IMR-90 (cell line): ENCODE data around the gene CACNA1D. TPM values are rescaled to one million over a fixed set of nuclear protein-coding genes. Genes with fewer than 3 reads are reported as not detected.
A peak's percentile ranks its signal among the peaks of the same experiment; 100 is the strongest.

Source experiments
- ATAC-seq: fragments of 200-7000 bp; cut with Tn5 transposase; 2 replicates; pipeline ENCODE4 v1.9.1; 2020; ENCODE audit warnings: low read depth, mild to moderate bottlenecking, moderate library complexity
- BruUV-seq: library from RNA; stranded (reverse); fragments of 400-500 nt; replicated peaks from 2 replicates; lab custom pipeline; 2021; lab: Mats Ljungman, UMichigan
- CTCF ChIA-PET: fragments of 300-600 bp; formaldehyde crosslinking; extraction: SDS; loops from one replicate; lab custom pipeline; 2021; ENCODE audit warnings: antibody characterized with exemption; lab: Yijun Ruan, JAX
- POLR2A ChIA-PET: fragments of 300-600 bp; sonication (Branson Sonifier 250); formaldehyde crosslinking; loops from one replicate; lab custom pipeline; 2022; ENCODE audit warnings: antibody characterized with exemption; ENCODE audit not compliant: unreplicated experiment; lab: Charles Lee
- DNase-seq: peaks from one replicate; pipeline ENCODE4 v3.0.0; 2013
- H2AFZ ChIP-seq: replicated peaks from 2 replicates; pipeline ENCODE3; 2013; ENCODE audit warnings: low read length, mild to moderate bottlenecking; ENCODE audit not compliant: poor library complexity
- H2AK5ac ChIP-seq: 2 replicates; pipeline ENCODE4 v1.6.1; 2013; ENCODE audit warnings: low read depth, low read length, inconsistent platforms
- H2AK9ac ChIP-seq: replicated peaks from 2 replicates; pipeline ENCODE3; 2013; ENCODE audit warnings: mild to moderate bottlenecking, low read depth, low read length, moderate library complexity; ENCODE audit not compliant: poor library complexity
- H2BK120ac ChIP-seq: 2 replicates; pipeline ENCODE4 v1.6.1; 2013; ENCODE audit warnings: low read depth, low read length, inconsistent platforms
- H2BK15ac ChIP-seq: 3 replicates; pipeline ENCODE4 v1.6.1; 2013; ENCODE audit warnings: low read depth, low read length, inconsistent platforms
- H2BK20ac ChIP-seq: 2 replicates; pipeline ENCODE4 v1.6.1; 2013; ENCODE audit warnings: low read depth, mild to moderate bottlenecking, inconsistent platforms, low read length, moderate library complexity
- H2BK5ac ChIP-seq: 2 replicates; pipeline ENCODE4 v1.6.1; 2013; ENCODE audit warnings: mild to moderate bottlenecking, low read depth, low read length, inconsistent platforms; ENCODE audit not compliant: poor library complexity, severe bottlenecking
- H3K14ac ChIP-seq: replicated peaks from 2 replicates; pipeline ENCODE4 v1.6.1; 2013; ENCODE audit warnings: low read depth, low read length, inconsistent platforms
- H3K18ac ChIP-seq: 2 replicates; pipeline ENCODE4 v1.6.1; 2013; ENCODE audit warnings: low read depth, low read length, control low read depth
- H3K23ac ChIP-seq: 2 replicates; pipeline ENCODE4 v1.6.1; 2013; ENCODE audit warnings: low read depth, low read length, inconsistent platforms
- H3K27ac ChIP-seq: 2 replicates; pipeline ENCODE4 v1.5.1; 2013; ENCODE audit warnings: mild to moderate bottlenecking, control low read depth, low read length; ENCODE audit not compliant: insufficient read depth
- H3K27me3 ChIP-seq: 2 replicates; pipeline ENCODE4 v1.6.1; 2013; ENCODE audit warnings: low read length; ENCODE audit not compliant: control insufficient read depth, insufficient read depth
- H3K36me3 ChIP-seq: 2 replicates; pipeline ENCODE4 v1.6.1; 2013; ENCODE audit warnings: low read length, mixed read lengths; ENCODE audit not compliant: control insufficient read depth, insufficient read depth
- H3K4ac ChIP-seq: 2 replicates; pipeline ENCODE4 v1.6.1; 2013; ENCODE audit warnings: low read depth, low read length, inconsistent platforms
- H3K4me1 ChIP-seq: 2 replicates; pipeline ENCODE4 v1.6.1; 2013; ENCODE audit warnings: low read length, mixed read lengths; ENCODE audit not compliant: control insufficient read depth, insufficient read depth
- H3K4me2 ChIP-seq: 2 replicates; pipeline ENCODE4 v1.6.1; 2013; ENCODE audit warnings: low read depth, mild to moderate bottlenecking, control low read depth, low read length, moderate library complexity
- H3K4me3 ChIP-seq: 2 replicates; pipeline ENCODE4 v1.5.1; 2013; ENCODE audit warnings: low read depth, mild to moderate bottlenecking, control low read depth, low read length, moderate library complexity; ENCODE audit not compliant: insufficient read depth
- H3K56ac ChIP-seq: 2 replicates; pipeline ENCODE4 v1.6.1; 2013; ENCODE audit warnings: low read length, inconsistent platforms; ENCODE audit not compliant: insufficient read depth; ENCODE audit errors: extremely low read depth
- H3K79me1 ChIP-seq, 2 experiments: 2 replicates each; pipeline ENCODE4 v1.6.1; 2013; ENCODE audit warnings: low read length in 2 of 2, inconsistent platforms in 1 of 2, low read depth in 1 of 2
- H3K9ac ChIP-seq: 2 replicates; pipeline ENCODE4 v1.6.1; 2013; ENCODE audit warnings: low read depth, low read length, control low read depth
- H3K9me1 ChIP-seq: 2 replicates; pipeline ENCODE4 v1.6.1; 2013; ENCODE audit warnings: low read length, inconsistent platforms; ENCODE audit not compliant: insufficient read depth
- H3K9me3 ChIP-seq: 2 replicates; pipeline ENCODE4 v1.6.1; 2013; ENCODE audit warnings: low read length; ENCODE audit not compliant: control insufficient read depth, insufficient read depth
- H4K20me1 ChIP-seq: 2 replicates; pipeline ENCODE4 v1.6.1; 2013; ENCODE audit warnings: low read length, inconsistent platforms; ENCODE audit not compliant: insufficient read depth
- H4K5ac ChIP-seq: 2 replicates; pipeline ENCODE4 v1.6.1; 2013; ENCODE audit warnings: mild to moderate bottlenecking, low read depth, low read length, control low read depth
- H4K8ac ChIP-seq, 2 experiments: 2 replicates each; pipeline ENCODE4 v1.6.1; 2013; ENCODE audit warnings: low read depth in 2 of 2, low read length in 2 of 2, control low read depth in 1 of 2, inconsistent platforms in 1 of 2
- H4K91ac ChIP-seq: 2 replicates; pipeline ENCODE4 v1.6.1; 2013; ENCODE audit warnings: low read depth, low read length, inconsistent platforms; ENCODE audit not compliant: insufficient read depth
- CEBPB ChIP-seq: IDR thresholded peaks from 2 replicates; pipeline ENCODE4 v1.6.1; 2012; ENCODE audit warnings: low read depth, low read length, improper control_type of control experiment
- SMC3 ChIP-seq: fragments of 150-350 bp; IDR thresholded peaks from 2 replicates; pipeline ENCODE4 v1.6.1; 2016; ENCODE audit warnings: low read depth, mild to moderate bottlenecking, antibody characterized with exemption, low read length, moderate library complexity
- WGBS, 2 experiments: methylation state at CpG; one replicate each; pipeline versions ENCODE4 v1.1.5 to v1.1.7; 2013; ENCODE audit warnings: missing lambda C conversion rate in 2 of 2; ENCODE audit not compliant: insufficient read length in 1 of 2; ENCODE audit errors: extremely low coverage in 2 of 2; 5-methylcytosine and 5-hydroxymethylcytosine counted together
- dilution Hi-C: fragments of 300-500 bp; cut with HindIII; formaldehyde crosslinking; loops from one replicate; pipeline ENCODE4 v1.14.3; 2018; ENCODE audit warnings: low sequenced_read_pairs; ENCODE audit not compliant: unreplicated experiment
- in situ Hi-C: fragments of 300-500 bp; cut with MboI; formaldehyde crosslinking; loops from 3 replicates; pipeline ENCODE4 v1.14.3; 2019; ENCODE audit warnings: low sequenced_read_pairs, inconsistent platforms, mixed read lengths
- intact Hi-C: fragments of 100-400 bp; cut with micrococcal nuclease; formaldehyde crosslinking; loops from 2 replicates; pipeline ENCODE4 v1.10.0; 2022
- polyA plus RNA-seq, 3 experiments: library from polyadenylated mRNA; depleted of rRNA; stranded (reverse); fragments of >200 nt; gene quantifications; 2 replicates each; pipeline ENCODE4 v1.2.3, GENCODE V29; 2012; ENCODE audit warnings: low replicate concordance in 1 of 3
- total RNA-seq: library from RNA; depleted of rRNA; stranded (reverse); fragments of >200 nt; gene quantifications from 2 replicates; pipeline ENCODE4 v1.2.3, GENCODE V29; 2012

The CACNA1D gene
- total and polyA plus RNA-seq, 2 of the 4 experiments (the other 2 are of a cell fraction), result 0.07 TPM; not detected in 1

DNA sequence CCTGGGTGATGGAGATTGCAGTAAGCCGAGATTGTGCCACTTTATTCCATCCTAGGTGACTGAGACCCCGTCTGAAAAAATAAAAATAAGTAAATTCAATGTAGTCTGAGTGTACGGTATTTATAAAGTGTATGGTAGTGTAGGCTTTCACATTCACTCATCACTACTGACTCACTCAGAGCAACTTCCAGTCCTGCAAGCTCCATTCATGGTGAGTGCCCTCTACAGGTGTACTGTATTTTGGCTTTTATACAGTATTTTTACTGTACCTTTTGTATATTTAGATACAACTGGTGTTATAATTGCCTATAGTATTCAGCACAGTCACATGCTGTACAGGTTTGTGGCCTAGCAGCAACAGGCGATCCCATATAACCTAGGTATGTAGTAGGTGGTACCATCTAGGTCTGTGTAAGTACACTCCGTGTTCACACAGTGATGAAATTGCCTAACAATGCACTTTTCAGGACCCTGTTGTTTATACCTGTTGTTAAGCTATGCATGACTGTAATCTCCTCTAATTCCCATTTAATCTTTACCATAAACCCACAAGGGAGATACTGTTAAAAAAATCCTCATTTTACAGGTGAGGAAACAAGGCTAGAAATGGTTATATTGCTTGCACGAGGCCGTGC is 19.3 kb downstream of the CACNA1D start:
- Histone ChIP-seq H3K27me3 (peaks cover 5% of the 10 kb centered on the region; the same call in 1 of the 2 replicates), H2BK15ac (no peak overlapping the region), H3K36me3 (no peaks in the 10 kb centered on the region), H4K8ac (no peak overlapping the region), H3K18ac (no peak overlapping the region), H2BK120ac (no peak overlapping the region), H3K9me3 (no peaks in the 10 kb centered on the region), H3K27ac (no peak overlapping the region), H2AFZ (no peak overlapping the region), H2AK5ac (no peak overlapping the region), H2BK20ac (no peak overlapping the region), H3K9ac (no peak overlapping the region), H3K79me1 (no peaks in the 10 kb centered on the region), H3K4me2 (no peak overlapping the region), H2AK9ac (no peak overlapping the region), H4K20me1 (no peaks in the 10 kb centered on the region), H3K4ac (no peak overlapping the region), H3K56ac (no peak overlapping the region), H3K9me1 (no peaks in the 10 kb centered on the region), H3K4me1 (no peaks in the 10 kb centered on the region), H3K23ac (no peak overlapping the region), H3K4me3 (no peak overlapping the region), H3K14ac (no peak overlapping the region), H4K91ac (no peak overlapping the region), H4K5ac (no peak overlapping the region), H2BK5ac (no peak overlapping the region)
- dilution Hi-C loops (no loop called here), in situ Hi-C loops (no loop called here), intact Hi-C loops (loop anchor here (10.0 kb wide), 1 partner anchor 219 kb away; no protein-coding TSS in a partner anchor)
- POLR2A ChIA-PET, result no interaction called here
- ATAC-seq, result no peak
- TF ChIP-seq CEBPB (peak; percentile 56), SMC3 (no peak)
- BruUV-seq, result no TSS peak
- CTCF ChIA-PET, result no interaction called here
- 50% methylated on average over 2 of the region's 7 CpGs; no CpG with 5 or more reads in 1 of the 2 experiments for WGBS, 2 experiments
- no peak for DNase-seq
